GM06990 (cell line): ENCODE data around the gene CRYL1.

Experiments used
- DNase-seq: peaks from one replicate; pipeline ENCODE4 v3.0.0-alpha.2; 2011; ENCODE audit not compliant: insufficient read length; ENCODE audit errors: extremely low read depth
- H3K27me3 ChIP-seq: replicated peaks from 2 replicates; pipeline ENCODE4 v1.6.0; 2011; ENCODE audit warnings: low read length; ENCODE audit not compliant: control insufficient read depth, insufficient read depth
- H3K36me3 ChIP-seq: 2 replicates; pipeline ENCODE4 v1.5.1; 2011; ENCODE audit warnings: low read length; ENCODE audit not compliant: control insufficient read depth, insufficient read depth
- H3K4me3 ChIP-seq: replicated peaks from 2 replicates; pipeline ENCODE4 v1.5.1; 2011; ENCODE audit warnings: low read depth, mild to moderate bottlenecking, control low read depth, low read length
- TF ChIP-seq, protein P1 (sequence below): IDR thresholded peaks from 2 replicates; pipeline ENCODE4 v1.5.1; 2011; ENCODE audit warnings: low read length, control low read depth, mild to moderate bottlenecking, inconsistent platforms; ENCODE audit not compliant: insufficient read depth, poor library complexity, severe bottlenecking

The CRYL1 gene

DNA sequence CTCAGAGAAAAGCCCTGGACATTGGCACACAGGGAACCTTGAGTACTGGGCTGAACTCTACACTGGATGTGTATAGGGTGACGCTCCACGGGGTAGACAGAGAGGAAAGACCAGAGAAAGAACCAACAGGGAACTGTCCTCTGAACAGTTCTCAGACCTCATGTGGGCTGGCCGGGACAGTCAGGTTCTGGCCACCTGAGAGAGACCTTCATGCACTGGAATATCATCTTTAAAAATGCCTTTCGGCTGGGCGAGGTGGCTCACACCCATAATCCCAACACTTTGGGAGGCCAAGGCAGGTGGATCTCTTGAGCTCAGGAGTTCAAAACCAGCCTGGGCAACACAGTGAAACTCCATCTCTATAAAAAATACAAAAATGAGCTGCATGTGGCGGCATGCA, 149.8 kb downstream of the CRYL1 start:
- no peak overlapping the region for H3K4me3 ChIP-seq
- TF ChIP-seq, protein P1, sequence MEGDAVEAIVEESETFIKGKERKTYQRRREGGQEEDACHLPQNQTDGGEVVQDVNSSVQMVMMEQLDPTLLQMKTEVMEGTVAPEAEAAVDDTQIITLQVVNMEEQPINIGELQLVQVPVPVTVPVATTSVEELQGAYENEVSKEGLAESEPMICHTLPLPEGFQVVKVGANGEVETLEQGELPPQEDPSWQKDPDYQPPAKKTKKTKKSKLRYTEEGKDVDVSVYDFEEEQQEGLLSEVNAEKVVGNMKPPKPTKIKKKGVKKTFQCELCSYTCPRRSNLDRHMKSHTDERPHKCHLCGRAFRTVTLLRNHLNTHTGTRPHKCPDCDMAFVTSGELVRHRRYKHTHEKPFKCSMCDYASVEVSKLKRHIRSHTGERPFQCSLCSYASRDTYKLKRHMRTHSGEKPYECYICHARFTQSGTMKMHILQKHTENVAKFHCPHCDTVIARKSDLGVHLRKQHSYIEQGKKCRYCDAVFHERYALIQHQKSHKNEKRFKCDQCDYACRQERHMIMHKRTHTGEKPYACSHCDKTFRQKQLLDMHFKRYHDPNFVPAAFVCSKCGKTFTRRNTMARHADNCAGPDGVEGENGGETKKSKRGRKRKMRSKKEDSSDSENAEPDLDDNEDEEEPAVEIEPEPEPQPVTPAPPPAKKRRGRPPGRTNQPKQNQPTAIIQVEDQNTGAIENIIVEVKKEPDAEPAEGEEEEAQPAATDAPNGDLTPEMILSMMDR, result no peak
- no peak for DNase-seq
- no peaks in the 10 kb centered on the region for H3K27me3 ChIP-seq
- no peaks in the 10 kb centered on the region for H3K36me3 ChIP-seq

DNA sequence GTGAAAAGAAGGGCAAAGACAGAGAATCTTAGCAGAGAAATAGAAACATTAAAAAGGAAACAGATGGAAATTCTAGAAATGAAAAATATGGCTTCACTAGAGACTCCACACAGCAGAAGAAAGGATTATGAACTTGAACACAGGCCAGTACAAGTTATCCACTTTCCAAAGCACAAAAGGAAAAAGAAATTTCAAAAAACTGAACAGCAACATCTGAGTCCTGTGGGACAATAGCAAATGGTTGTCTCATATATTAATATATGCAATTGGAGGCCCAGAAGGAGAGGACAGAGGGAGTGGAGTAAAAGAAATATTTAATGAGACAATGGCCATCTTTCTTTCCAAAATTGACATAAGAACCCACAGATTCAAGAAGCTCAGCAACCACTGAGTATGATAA, 151.8 kb downstream of the CRYL1 start:
- Histone ChIP-seq H3K27me3 (no peaks in the 10 kb centered on the region), H3K36me3 (no peaks in the 10 kb centered on the region), H3K4me3 (no peak overlapping the region)
- no peak for DNase-seq
- TF ChIP-seq, protein P1, result no peak

DNA sequence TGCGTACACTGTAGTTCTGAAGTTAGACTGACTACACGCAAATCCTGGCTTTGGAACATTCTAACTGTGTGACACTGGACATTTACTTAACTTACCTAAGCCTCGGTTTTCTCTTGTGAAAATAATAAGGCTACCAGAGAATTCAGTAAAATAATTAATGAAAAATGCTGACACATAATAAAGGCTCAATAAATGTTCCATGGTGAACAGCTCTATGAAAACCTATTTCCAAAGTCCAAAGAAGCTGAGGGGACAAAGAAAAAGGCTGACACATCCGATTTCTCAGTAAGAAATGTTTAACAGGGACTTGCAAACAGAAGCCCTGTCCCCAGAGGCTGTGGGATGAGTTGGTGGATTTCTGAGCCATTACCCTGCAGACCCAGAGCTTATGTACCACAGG, 153.8 kb downstream of the CRYL1 start:
- Histone ChIP-seq H3K36me3 (no peaks in the 10 kb centered on the region), H3K4me3 (no peak overlapping the region), H3K27me3 (no peaks in the 10 kb centered on the region)
- no peak for DNase-seq
- TF ChIP-seq, protein P1, result no peak

DNA sequence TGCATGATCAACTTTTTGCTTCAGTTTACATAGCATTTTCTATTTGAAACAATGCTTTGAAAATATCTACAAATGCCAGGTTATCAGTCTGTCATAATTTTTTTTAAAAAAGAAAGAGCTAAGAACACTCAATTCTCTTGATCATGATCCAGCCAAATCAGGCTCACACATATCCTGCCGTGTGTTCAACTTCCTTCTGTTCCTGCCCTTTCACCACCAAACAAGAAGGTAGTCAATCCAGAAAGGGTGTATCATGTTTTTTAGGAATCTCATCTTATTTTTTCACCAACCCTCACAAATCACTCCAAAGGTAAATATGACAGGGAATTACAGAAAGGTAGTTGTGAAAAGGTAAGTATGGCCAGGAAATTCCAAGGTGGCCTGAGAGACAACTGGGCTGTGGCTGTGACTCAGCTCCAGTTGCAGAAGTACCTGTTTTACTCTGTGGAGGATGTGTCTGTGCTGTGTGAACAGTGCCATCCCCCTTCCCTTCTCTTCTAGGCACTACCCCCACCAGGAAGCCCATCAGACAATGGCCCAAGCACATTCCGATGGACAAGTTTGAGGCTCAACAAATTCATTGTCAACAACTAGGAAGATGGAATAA, 154.7 kb downstream of the CRYL1 start:
- DNase-seq, result no peak
- TF ChIP-seq, protein P1, result no peak
- Histone ChIP-seq H3K4me3 (no peak overlapping the region), H3K27me3 (no peaks in the 10 kb centered on the region), H3K36me3 (no peaks in the 10 kb centered on the region)

DNA sequence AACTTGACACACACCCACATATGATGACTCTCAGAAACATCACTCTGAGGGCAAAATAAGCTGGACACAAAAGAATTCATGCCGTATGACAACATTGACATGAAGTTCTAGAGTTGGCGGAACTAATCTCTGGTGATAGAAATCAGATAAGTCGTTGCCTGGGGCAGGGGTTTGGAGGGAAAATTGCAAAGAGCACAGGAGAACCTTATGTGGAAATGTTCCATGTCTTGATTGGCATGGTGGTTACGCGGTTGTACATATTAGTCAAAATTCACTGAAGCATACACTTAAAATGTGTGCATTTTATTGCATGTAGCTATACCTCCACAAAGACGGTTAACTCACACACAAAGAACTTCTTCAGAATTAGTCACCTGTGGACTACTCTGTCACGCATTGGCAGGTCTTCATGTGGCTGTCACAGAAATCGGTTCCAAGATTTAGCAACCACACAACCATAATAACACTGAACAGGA, 155.7 kb downstream of the CRYL1 start:
- TF ChIP-seq, protein P1, result no peak
- peak; percentile 37 for DNase-seq
- Histone ChIP-seq H3K4me3 (no peak overlapping the region), H3K36me3 (no peaks in the 10 kb centered on the region), H3K27me3 (no peaks in the 10 kb centered on the region)

DNA sequence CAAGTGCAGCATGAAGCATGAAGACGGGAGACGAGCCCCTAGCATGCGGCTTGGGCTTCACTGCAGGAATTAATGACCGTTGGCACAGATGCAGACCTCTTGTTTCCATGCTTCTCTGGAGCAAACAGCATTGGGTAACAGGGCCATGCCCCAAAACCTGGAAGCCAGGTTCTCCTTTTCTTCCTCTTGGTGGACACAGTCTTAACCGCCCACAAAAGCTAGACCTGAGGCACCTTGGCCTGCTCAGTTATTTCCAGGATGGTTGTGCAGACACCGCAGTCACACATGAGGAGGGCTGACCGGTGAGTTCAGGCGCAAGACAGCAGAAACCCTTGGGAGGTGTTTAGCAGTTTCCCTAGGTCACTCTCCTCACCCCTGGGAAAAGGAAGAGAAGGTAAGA, 159.6 kb downstream of the CRYL1 start:
- Histone ChIP-seq H3K4me3 (no peak overlapping the region), H3K27me3 (no peaks in the 10 kb centered on the region), H3K36me3 (no peaks in the 10 kb centered on the region)
- DNase-seq, result no peak
- TF ChIP-seq, protein P1, result no peak
